NCI-H446 treated with DMSO at 0.1 percent for 48 hours (cell line): ENCODE measurements around the gene CDC42BPB.
"Not testable (repeated sequence)": the region's sequence is repeated elsewhere in the genome, so short reads cannot be mapped to it uniquely, and the experiment has no call there.

Experiments
- DNase-seq: peaks from one replicate; lab custom pipeline; 2025; lab: John Stamatoyannopoulos, UW

The CDC42BPB gene

GRCh38 chr14:102900631-102901571 is 156.4 kb downstream of the CDC42BPB start:
- DNase-seq, result no peak

DNA sequence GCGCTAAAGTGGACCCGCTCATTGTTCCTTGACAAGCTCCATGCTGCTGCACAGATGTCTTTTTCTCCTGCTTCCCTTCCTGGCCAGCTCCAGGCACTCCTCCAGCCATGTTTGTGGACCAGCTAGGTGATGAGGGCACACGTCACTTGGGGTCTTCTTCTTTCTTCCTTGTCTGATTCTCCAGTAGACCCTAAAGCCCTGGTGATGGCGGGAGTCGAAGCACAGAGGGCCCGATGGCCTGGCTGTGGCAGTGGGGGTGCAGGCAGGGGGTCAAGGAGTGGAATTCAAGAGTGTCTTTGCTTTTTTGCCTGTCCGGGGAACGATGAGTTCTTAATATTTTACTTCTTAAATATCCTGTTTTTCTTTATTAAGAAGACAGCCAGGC is 157.8 kb downstream of the CDC42BPB start:
- no peak for DNase-seq

DNA sequence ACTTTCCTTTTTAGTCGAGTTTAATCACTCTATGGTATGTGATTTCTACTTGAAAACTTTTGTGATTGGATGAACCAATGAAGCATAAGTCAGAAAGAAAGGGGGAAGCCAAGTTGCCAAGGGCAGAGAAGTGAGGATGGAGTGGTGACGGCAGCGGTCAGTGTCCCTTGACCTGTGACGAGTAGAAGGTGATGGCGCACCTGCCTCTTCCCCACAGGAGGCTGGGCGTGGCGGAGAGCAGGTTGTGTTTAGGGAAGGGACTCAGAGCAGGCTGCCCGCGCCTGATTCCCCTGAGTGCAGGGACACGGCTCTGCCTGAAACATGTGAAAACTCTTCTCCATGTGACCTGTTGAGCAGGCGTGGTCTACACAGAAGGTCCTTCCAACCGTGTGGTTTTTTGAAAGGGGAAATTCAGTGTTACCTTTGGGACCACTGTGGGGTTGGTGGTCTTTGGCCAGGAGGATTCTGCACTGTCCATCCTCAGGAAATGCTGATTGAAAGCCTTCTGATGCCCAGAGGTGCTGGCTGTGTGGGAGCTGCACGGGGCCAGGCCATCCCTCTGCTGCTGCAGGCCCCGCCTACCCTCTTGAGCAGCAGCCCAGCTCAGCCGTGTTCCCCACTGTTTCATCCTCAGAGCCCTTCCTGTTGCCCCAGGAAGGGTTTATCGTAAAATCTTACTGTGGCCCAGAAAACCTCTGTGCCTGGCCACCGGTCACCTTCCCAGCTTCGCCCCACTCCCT is 158.4 kb downstream of the CDC42BPB start:
- DNase-seq, result no peak

- no peak for DNase-seq
Measured at GRCh38 chr14:102898298-102898697, 159.1 kb downstream of the CDC42BPB start.

- DNase-seq, result no peak
Measured at GRCh38 chr14:102897299-102898027, 159.9 kb downstream of the CDC42BPB start.

GRCh38 chr14:102896735-102897134 is 160.6 kb downstream of the CDC42BPB start:
- DNase-seq, result not testable (repeated sequence)

- no peak for DNase-seq
Measured at GRCh38 chr14:102893452-102893851, 163.9 kb downstream of the CDC42BPB start.

- DNase-seq, result no peak
Measured at GRCh38 chr14:102892651-102893050, 164.7 kb downstream of the CDC42BPB start.

GRCh38 chr14:102891556-102891955 is 165.8 kb downstream of the CDC42BPB start:
- peak; percentile 12 for DNase-seq

DNA sequence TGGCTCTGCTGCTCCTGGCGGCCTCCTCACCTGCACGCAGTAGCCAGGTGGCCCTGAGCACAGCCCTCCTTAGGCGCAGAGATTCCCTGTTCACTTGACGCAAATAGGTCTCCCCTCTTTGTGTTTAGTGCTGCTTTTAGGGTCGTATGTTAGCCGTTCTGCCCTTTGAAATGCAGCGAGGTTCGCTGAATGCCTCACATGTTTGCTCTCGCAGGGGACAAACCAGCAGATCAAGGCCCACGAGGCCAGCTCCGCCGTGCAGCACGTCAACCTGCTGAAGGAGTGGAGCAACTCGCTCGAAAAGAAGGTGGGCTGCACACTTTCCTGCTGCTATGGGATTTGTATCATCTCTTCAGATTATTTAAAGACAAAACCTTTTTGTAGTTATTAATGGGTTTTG is 166.2 kb downstream of the CDC42BPB start:
- no peak for DNase-seq

- DNase-seq, result no peak
Measured at GRCh38 chr14:102889615-102890014, 167.7 kb downstream of the CDC42BPB start.

- no peak for DNase-seq
Measured at GRCh38 chr14:102888748-102889147, 168.6 kb downstream of the CDC42BPB start.

DNA sequence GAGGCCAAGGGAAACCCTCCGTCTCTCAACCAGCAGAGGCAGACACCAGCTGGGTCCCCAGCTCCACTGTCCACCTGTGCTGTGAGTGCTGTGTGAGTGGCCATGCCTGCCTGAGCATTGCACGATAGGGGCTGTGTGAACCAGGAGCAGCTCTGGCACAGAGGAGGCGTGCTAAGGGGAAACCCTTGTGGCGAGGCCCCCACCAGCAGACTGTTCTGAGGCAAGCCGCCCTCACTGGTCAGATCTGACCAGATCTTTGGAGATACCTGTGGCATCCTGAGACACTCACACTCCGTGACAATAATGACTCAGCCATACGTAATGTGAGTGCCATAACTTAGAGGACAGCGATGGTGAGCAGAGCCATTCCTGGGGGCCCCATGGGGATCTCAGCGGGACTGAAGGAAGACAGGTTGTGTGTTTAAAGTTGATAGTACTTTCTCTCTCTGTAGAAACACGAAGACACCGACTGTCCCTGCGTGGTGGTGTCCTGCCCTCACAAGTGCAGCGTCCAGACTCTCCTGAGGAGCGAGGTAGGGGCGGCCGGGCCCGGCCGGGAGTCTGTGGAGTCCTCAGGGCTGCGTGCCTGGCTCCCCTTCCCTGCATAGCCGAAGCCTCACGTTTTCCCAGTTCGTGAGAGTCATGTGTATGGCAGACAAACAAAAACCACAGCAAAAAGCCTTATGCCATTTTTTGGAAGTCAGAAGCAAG is 171.5 kb downstream of the CDC42BPB start:
- no peak for DNase-seq

DNA sequence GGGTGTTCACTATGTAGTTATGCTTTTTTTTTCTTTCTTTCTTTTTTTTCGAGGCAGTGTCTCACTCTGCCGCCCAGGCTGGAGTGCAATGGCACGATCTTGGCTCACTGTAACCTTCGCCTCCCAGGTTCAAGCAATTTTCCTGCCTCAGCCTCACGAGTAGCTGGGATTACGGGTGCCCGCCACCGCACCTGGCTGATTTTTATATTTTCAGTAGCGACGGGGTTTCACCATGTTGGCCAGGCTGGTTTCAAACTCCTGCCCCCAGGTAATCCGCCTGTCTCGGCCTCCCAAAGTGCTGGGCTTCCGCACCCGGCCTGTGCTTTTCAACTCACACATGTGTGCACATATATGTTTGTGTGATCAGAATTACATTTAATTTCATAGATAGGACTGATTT is 173.8 kb downstream of the CDC42BPB start:
- DNase-seq, result no peak

DNA sequence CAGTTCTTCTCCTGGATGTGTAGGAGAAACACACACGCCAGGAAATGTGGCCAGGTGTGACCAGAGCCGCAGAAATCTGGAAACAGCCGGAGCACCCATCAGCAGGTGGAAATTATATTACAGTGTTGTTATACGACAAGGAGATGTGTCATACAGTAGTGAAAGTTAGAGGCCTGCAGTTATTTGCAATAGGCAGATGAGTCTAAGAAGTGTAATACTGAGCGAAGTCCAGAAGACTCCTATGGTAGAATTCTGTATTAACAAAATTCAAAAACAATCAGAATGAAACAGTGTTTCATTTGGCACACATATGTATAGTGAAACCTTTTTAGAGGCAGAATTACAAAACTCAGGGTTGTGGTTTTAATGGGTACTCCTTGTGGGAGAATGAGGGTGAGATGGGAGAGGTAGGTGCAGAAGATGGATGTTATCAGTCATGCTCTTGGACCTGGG is 174.2 kb downstream of the CDC42BPB start:
- DNase-seq, result no peak
